ENCODE data around the gene FYB1. TPM values are rescaled to one million over a fixed set of nuclear protein-coding genes. Genes with fewer than 3 reads are reported as not detected.

Gene FYB1
- total RNA-seq, 1 experiment from 2014 or later: 0.52 TPM

DNA sequence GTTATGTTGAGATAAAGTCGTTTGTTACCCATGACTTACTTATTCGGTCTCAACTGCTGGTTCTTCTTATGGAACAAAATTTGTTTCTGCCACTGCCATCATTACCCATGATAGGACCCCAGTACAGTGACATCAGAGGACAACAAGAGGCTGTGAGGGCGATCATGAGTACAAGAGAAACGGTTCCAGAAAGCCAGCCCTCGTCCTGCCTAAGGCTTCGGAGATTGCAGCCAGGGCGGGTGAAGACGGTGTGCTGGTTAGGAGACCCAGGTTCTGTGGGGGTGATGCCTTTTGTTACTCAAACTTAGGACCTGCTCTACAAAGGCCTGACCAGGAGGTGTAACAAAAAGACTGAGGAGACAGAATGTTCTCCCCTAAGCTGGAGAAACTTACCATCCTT is 10.9 kb downstream of the FYB1 start:
- POLR2A ChIA-PET: no interaction called here
- DNase-seq (ENCODE audit: low spot score): no peak
- TF ChIP-seq EMX1 (CRISPR knock-in tag; IDR thresholded peaks at IDR 0.05): no peak
- no peak for TF ChIP-seq CREM (CRISPR knock-in tag; IDR thresholded peaks at IDR 0.05)
- TF ChIP-seq, protein P1, sequence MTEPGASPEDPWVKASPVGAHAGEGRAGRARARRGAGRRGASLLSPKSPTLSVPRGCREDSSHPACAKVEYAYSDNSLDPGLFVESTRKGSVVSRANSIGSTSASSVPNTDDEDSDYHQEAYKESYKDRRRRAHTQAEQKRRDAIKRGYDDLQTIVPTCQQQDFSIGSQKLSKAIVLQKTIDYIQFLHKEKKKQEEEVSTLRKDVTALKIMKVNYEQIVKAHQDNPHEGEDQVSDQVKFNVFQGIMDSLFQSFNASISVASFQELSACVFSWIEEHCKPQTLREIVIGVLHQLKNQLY (CRISPR knock-in tag; IDR thresholded peaks at IDR 0.05): no peak
- TF ChIP-seq, protein P2, sequence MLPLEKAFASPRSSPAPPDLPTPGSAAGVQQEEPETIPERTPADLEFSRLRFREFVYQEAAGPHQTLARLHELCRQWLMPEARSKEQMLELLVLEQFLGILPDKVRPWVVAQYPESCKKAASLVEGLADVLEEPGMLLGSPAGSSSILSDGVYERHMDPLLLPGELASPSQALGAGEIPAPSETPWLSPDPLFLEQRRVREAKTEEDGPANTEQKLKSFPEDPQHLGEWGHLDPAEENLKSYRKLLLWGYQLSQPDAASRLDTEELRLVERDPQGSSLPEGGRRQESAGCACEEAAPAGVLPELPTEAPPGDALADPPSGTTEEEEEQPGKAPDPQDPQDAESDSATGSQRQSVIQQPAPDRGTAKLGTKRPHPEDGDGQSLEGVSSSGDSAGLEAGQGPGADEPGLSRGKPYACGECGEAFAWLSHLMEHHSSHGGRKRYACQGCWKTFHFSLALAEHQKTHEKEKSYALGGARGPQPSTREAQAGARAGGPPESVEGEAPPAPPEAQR (CRISPR knock-in tag; IDR thresholded peaks at IDR 0.05): no peak
- TF ChIP-seq FOXK1 (CRISPR knock-in tag; IDR thresholded peaks at IDR 0.05): no peak
- no peak for TF ChIP-seq ZNF396 (CRISPR knock-in tag; IDR thresholded peaks at IDR 0.05; ENCODE audit: borderline replicate concordance)
- no peak for TF ChIP-seq ZNF219 (CRISPR knock-in tag; IDR thresholded peaks at IDR 0.05; ENCODE audit: borderline replicate concordance)
- TF ChIP-seq RORB (CRISPR knock-in tag; IDR thresholded peaks at IDR 0.05): no peak
- TF ChIP-seq HMGA2 (CRISPR knock-in tag; IDR thresholded peaks at IDR 0.05): no peak
- TF ChIP-seq ZNF121 (CRISPR knock-in tag; IDR thresholded peaks at IDR 0.05): no peak
- TF ChIP-seq GRHL2 (CRISPR knock-in tag; IDR thresholded peaks at IDR 0.05; ENCODE audit: insufficient replicate concordance, severe bottlenecking): no peak
- Mint-ChIP-seq H3K27me3 (ENCODE audit: low read depth) (no peaks in the 10 kb centered on the region), H3K9me3 (no peaks in the 10 kb centered on the region), H3K4me1 (peaks cover 35% of the 10 kb centered on the region), H3K36me3 (no peaks in the 10 kb centered on the region), H3K4me3 (no peak overlapping the region), H3K27ac (no peak overlapping the region)
- CTCF ChIA-PET: interaction anchor here (1.5 kb wide), 1 partner anchor 9 kb away, joined by 6 read pairs; no protein-coding TSS in a partner anchor
- no peak; the same call in 1 of the 2 replicates for ATAC-seq

DNA sequence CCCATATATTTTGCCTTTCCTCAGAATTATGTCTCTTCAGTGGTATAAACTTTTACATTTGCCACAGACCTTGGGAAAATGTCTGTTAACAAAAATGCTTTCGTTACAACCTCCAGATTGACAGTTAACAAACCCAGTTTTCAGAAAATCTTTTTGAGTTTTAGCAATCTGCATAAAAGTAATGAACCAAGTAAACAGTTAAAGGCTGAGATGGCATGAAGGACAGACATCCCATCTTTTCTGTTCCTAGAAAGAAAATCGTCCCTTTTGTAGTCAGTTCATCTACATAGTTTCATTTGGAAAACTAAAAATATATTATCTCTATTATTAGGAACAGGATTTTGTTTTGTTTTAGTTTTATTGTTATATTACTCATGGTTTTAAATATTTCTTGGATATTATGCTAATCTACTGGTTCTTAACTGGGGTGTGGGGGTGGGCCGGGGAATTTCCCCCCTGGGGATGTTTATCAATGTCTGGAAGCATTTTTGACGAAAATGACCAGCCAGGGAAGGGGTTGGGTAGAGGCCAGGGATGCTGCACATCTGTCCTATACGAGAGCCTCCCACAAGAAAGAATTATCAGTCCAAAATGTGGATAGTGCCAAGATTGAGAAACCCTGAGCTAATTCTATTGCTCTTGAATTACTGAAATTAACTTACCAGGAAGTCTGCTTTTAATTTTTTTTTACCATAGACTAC is 11.9 kb downstream of the FYB1 start:
- no peaks in the 10 kb centered on the region for H3K27me3 Mint-ChIP-seq (ENCODE audit: low read depth)
- no peak for ATAC-seq
- no peak overlapping the region for H3K27ac Mint-ChIP-seq
- TF ChIP-seq KAT7 (CRISPR knock-in tag; IDR thresholded peaks at IDR 0.05; ENCODE audit: borderline replicate concordance) (no peak), ZNF121 (CRISPR knock-in tag; IDR thresholded peaks at IDR 0.05) (no peak), GRHL2 (CRISPR knock-in tag; IDR thresholded peaks at IDR 0.05; ENCODE audit: insufficient replicate concordance, severe bottlenecking) (no peak)
- TF ChIP-seq, protein P3, sequence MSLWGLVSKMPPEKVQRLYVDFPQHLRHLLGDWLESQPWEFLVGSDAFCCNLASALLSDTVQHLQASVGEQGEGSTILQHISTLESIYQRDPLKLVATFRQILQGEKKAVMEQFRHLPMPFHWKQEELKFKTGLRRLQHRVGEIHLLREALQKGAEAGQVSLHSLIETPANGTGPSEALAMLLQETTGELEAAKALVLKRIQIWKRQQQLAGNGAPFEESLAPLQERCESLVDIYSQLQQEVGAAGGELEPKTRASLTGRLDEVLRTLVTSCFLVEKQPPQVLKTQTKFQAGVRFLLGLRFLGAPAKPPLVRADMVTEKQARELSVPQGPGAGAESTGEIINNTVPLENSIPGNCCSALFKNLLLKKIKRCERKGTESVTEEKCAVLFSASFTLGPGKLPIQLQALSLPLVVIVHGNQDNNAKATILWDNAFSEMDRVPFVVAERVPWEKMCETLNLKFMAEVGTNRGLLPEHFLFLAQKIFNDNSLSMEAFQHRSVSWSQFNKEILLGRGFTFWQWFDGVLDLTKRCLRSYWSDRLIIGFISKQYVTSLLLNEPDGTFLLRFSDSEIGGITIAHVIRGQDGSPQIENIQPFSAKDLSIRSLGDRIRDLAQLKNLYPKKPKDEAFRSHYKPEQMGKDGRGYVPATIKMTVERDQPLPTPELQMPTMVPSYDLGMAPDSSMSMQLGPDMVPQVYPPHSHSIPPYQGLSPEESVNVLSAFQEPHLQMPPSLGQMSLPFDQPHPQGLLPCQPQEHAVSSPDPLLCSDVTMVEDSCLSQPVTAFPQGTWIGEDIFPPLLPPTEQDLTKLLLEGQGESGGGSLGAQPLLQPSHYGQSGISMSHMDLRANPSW (CRISPR knock-in tag; conservative IDR thresholded peaks at IDR 0.05; ENCODE audit: low read depth): no peak
- TF ChIP-seq, protein P4, sequence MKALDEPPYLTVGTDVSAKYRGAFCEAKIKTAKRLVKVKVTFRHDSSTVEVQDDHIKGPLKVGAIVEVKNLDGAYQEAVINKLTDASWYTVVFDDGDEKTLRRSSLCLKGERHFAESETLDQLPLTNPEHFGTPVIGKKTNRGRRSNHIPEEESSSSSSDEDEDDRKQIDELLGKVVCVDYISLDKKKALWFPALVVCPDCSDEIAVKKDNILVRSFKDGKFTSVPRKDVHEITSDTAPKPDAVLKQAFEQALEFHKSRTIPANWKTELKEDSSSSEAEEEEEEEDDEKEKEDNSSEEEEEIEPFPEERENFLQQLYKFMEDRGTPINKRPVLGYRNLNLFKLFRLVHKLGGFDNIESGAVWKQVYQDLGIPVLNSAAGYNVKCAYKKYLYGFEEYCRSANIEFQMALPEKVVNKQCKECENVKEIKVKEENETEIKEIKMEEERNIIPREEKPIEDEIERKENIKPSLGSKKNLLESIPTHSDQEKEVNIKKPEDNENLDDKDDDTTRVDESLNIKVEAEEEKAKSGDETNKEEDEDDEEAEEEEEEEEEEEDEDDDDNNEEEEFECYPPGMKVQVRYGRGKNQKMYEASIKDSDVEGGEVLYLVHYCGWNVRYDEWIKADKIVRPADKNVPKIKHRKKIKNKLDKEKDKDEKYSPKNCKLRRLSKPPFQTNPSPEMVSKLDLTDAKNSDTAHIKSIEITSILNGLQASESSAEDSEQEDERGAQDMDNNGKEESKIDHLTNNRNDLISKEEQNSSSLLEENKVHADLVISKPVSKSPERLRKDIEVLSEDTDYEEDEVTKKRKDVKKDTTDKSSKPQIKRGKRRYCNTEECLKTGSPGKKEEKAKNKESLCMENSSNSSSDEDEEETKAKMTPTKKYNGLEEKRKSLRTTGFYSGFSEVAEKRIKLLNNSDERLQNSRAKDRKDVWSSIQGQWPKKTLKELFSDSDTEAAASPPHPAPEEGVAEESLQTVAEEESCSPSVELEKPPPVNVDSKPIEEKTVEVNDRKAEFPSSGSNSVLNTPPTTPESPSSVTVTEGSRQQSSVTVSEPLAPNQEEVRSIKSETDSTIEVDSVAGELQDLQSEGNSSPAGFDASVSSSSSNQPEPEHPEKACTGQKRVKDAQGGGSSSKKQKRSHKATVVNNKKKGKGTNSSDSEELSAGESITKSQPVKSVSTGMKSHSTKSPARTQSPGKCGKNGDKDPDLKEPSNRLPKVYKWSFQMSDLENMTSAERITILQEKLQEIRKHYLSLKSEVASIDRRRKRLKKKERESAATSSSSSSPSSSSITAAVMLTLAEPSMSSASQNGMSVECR (CRISPR knock-in tag; IDR thresholded peaks at IDR 0.05; ENCODE audit: borderline replicate concordance): no peak
- peaks cover 33% of the 10 kb centered on the region for H3K4me1 Mint-ChIP-seq
- DNase-seq (ENCODE audit: low spot score): no peak
- ChIA-PET CTCF (interaction anchor here (1.5 kb wide), 1 partner anchor 10 kb away, joined by 6 read pairs; no protein-coding TSS in a partner anchor), POLR2A (no interaction called here)
- no peak overlapping the region for H3K4me3 Mint-ChIP-seq
- H3K36me3 Mint-ChIP-seq: no peaks in the 10 kb centered on the region
- no peaks in the 10 kb centered on the region for H3K9me3 Mint-ChIP-seq

Data from WTC11 (cell line).